ENCODE data around the gene MYH9. TPM values are rescaled to one million over a fixed set of nuclear protein-coding genes. Genes with fewer than 3 reads are reported as not detected.

MYH9 gene
- total RNA-seq, 2 experiments from 2014 or later, result 112 to 223 TPM

- peak overlapping the region; percentile 86 for H3K4me3 ChIP-seq (ENCODE audit: low read depth, low read length, poor library complexity, severe bottlenecking)
- DNase-seq (ENCODE audit: low spot score), result peak; percentile 55
- TF ChIP-seq CTCF (conservative IDR thresholded peaks at IDR 0.05; ENCODE audit: low read length), result no peak
- no peak for TF ChIP-seq EZH2phosphoT487 (IDR thresholded peaks at IDR 0.05; ENCODE audit: borderline replicate concordance, low read depth, low read length)
- intact Hi-C loops (cut with micrococcal nuclease; ENCODE audit: unreplicated experiment), result loop anchor here (5.0 kb wide), 3 partner anchors 84 to 369 kb away; no protein-coding TSS in a partner anchor
- peaks cover 33% of the 10 kb centered on the region for H3K36me3 ChIP-seq (ENCODE audit: insufficient read depth, low read length)
- peak overlapping the region; percentile 97 for H3K4me2 ChIP-seq (ENCODE audit: low read length)
- no peaks in the 10 kb centered on the region for H3K9me2 ChIP-seq (ENCODE audit: insufficient read depth, low read length)
- H2AFZ ChIP-seq (ENCODE audit: low read length), result no peak overlapping the region
- no peaks in the 10 kb centered on the region for H3K9me3 ChIP-seq (ENCODE audit: low read length)
- BruUV-seq (replicated peaks), result no TSS peak
- H3K27ac ChIP-seq (ENCODE audit: low read depth, low read length, poor library complexity, severe bottlenecking), result peak overlapping the region; percentile 93
- POLR2A ChIA-PET, result interaction anchor here (0.7 to 1.6 kb wide), 3 partner anchors 9 to 76 kb away, joined by 3 to 4 read pairs (median 3); no protein-coding TSS in a partner anchor
- H4K20me1 ChIP-seq (ENCODE audit: insufficient read depth, low read length), result peaks cover 24% of the 10 kb centered on the region
- H3K79me2 ChIP-seq (ENCODE audit: insufficient read depth, low read depth, low read length), result peaks cover 71% of the 10 kb centered on the region
- CTCF ChIA-PET (ENCODE audit: unreplicated experiment), result no interaction called here
- peaks cover 55% of the 10 kb centered on the region for H3K4me1 ChIP-seq (ENCODE audit: insufficient read depth, low read length, poor library complexity, severe bottlenecking)
Measured at GRCh38 chr22:36386351-36386899, 1.3 kb downstream of the MYH9 start.

- Histone ChIP-seq H3K79me2 (ENCODE audit: insufficient read depth, low read depth, low read length) (peaks cover 78% of the 10 kb centered on the region), H2AFZ (ENCODE audit: low read length) (no peak overlapping the region), H4K20me1 (ENCODE audit: insufficient read depth, low read length) (peaks cover 24% of the 10 kb centered on the region), H3K36me3 (ENCODE audit: insufficient read depth, low read length) (peaks cover 40% of the 10 kb centered on the region), H3K4me3 (ENCODE audit: low read depth, low read length, poor library complexity, severe bottlenecking) (peak overlapping the region; percentile 86), H3K27ac (ENCODE audit: low read depth, low read length, poor library complexity, severe bottlenecking) (peak overlapping the region; percentile 93), H3K9me2 (ENCODE audit: insufficient read depth, low read length) (no peaks in the 10 kb centered on the region), H3K4me1 (ENCODE audit: insufficient read depth, low read length, poor library complexity, severe bottlenecking) (peaks cover 62% of the 10 kb centered on the region), H3K4me2 (ENCODE audit: low read length) (peak overlapping the region; percentile 97), H3K9me3 (ENCODE audit: low read length) (no peaks in the 10 kb centered on the region)
- DNase-seq (ENCODE audit: low spot score), result peak; percentile 67
- no TSS peak for BruUV-seq (replicated peaks)
- no peak for TF ChIP-seq EZH2phosphoT487 (IDR thresholded peaks at IDR 0.05; ENCODE audit: borderline replicate concordance, low read depth, low read length)
- no peak for TF ChIP-seq CTCF (conservative IDR thresholded peaks at IDR 0.05; ENCODE audit: low read length)
- ChIA-PET CTCF (ENCODE audit: unreplicated experiment) (no interaction called here), POLR2A (interaction anchor here (0.7 to 1.6 kb wide), 6 partner anchors 8 to 101 kb away, joined by 3 to 4 read pairs (median 3); no protein-coding TSS in a partner anchor)
- intact Hi-C loops (cut with micrococcal nuclease; ENCODE audit: unreplicated experiment), result loop anchor here (1.0 to 5.0 kb wide), 4 partner anchors 53 to 368 kb away; no protein-coding TSS in a partner anchor
Measured at GRCh38 chr22:36385491-36386350, 2.0 kb downstream of the MYH9 start.
